A549 (cell line): ENCODE measurements around the gene SIRT7.

ENCODE experiments used
- BCL3 ChIP-seq: fragments of >200 bp; sonication (Bioruptor Twin); formaldehyde crosslinking; IDR thresholded peaks from 3 replicates; pipeline ENCODE4 v1.6.1; 2016
- CHD4 ChIP-seq: fragments of 200-600 bp; sonication (generic); IDR thresholded peaks from 2 replicates; pipeline ENCODE4 v1.6.1; 2016; ENCODE audit warnings: antibody characterized with exemption, mild to moderate bottlenecking, borderline replicate concordance
- CTCF ChIP-seq: fragments of >200 bp; sonication (Bioruptor Twin); formaldehyde crosslinking; IDR thresholded peaks from 3 replicates; pipeline ENCODE4 v1.5.1; 2016
- HMGXB4 ChIP-seq: fragments of 250-450 bp; sonication (Bioruptor Pico); IDR thresholded peaks from 2 replicates; pipeline ENCODE4 v1.5.0; 2021; ENCODE audit warnings: mild to moderate bottlenecking, moderate library complexity, borderline replicate concordance
- KDM5A ChIP-seq: fragments of 200-600 bp; sonication (generic); IDR thresholded peaks from 2 replicates; pipeline ENCODE4 v1.6.1; 2016; ENCODE audit warnings: antibody characterized with exemption, mild to moderate bottlenecking
- MAX ChIP-seq: IDR thresholded peaks from 2 replicates; pipeline ENCODE4 v1.6.1; 2012
- MYC ChIP-seq: IDR thresholded peaks from 2 replicates; pipeline ENCODE4 v1.6.1; 2012; ENCODE audit warnings: mild to moderate bottlenecking, inconsistent platforms, low read length, improper control_type of control experiment, borderline replicate concordance
- NPAS2 ChIP-seq: fragments of 250-450 bp; sonication (Bioruptor Pico); IDR thresholded peaks from 2 replicates; pipeline ENCODE4 v1.8.0; 2022; ENCODE audit warnings: mild to moderate bottlenecking, moderate library complexity, borderline replicate concordance
- PHF8 ChIP-seq: fragments of 200-600 bp; sonication (generic); IDR thresholded peaks from 2 replicates; pipeline ENCODE4 v1.6.1; 2016; ENCODE audit warnings: low read depth, mild to moderate bottlenecking, antibody characterized with exemption, moderate library complexity, borderline replicate concordance
- POLR2A ChIP-seq: IDR thresholded peaks from 2 replicates; pipeline ENCODE4 v1.6.1; 2012; ENCODE audit warnings: mild to moderate bottlenecking, low read length
- RAD21 ChIP-seq, 2 experiments: fragments of >200 bp in 1 of 2; sonication (Bioruptor Twin) in 1 of 2; formaldehyde crosslinking in 1 of 2; IDR thresholded peaks in 1 of 2; conservative IDR thresholded peaks in 1 of 2; 2 replicates in 1 of 2; 3 replicates in 1 of 2; pipeline ENCODE4 v1.6.1; 2012 to 2018; ENCODE audit warnings: inconsistent platforms in 1 of 2
- REST ChIP-seq: fragments of 200-600 bp; sonication (generic); IDR thresholded peaks from 2 replicates; pipeline ENCODE4 v1.6.1; 2016; ENCODE audit warnings: antibody characterized with exemption, mild to moderate bottlenecking, moderate library complexity
- ZFP36 ChIP-seq: fragments of 450-650 bp; IDR thresholded peaks from 2 replicates; pipeline ENCODE4 v1.6.1; 2014; ENCODE audit warnings: borderline replicate concordance; ENCODE audit not compliant: partially characterized antibody

- no peak for TF ChIP-seq RAD21 (conservative IDR thresholded peaks at IDR 0.05 in 1 of 2, IDR thresholded peaks at IDR 0.05 in 1 of 2)
- TF ChIP-seq KDM5A = no peak
- TF ChIP-seq BCL3 = no peak
- no peak for TF ChIP-seq NPAS2 (CRISPR knock-in tag)
- TF ChIP-seq CTCF = no peak
- no peak for TF ChIP-seq POLR2A
- TF ChIP-seq CHD4 = no peak
- TF ChIP-seq HMGXB4 (CRISPR knock-in tag) = no peak
- TF ChIP-seq ZFP36 = no peak
- no peak for TF ChIP-seq MYC
- TF ChIP-seq REST = no peak
- no peak for TF ChIP-seq PHF8
- no peak for TF ChIP-seq MAX
Observed at GRCh38 chr17:81863123-81863675, 54.8 kb downstream of the SIRT7 start.
